ENCODE results near the gene PCSK6.

Gene PCSK6

GRCh38 chr15:101256757-101257156, 232.8 kb downstream of the PCSK6 start:
- TF ChIP-seq, protein P1, sequence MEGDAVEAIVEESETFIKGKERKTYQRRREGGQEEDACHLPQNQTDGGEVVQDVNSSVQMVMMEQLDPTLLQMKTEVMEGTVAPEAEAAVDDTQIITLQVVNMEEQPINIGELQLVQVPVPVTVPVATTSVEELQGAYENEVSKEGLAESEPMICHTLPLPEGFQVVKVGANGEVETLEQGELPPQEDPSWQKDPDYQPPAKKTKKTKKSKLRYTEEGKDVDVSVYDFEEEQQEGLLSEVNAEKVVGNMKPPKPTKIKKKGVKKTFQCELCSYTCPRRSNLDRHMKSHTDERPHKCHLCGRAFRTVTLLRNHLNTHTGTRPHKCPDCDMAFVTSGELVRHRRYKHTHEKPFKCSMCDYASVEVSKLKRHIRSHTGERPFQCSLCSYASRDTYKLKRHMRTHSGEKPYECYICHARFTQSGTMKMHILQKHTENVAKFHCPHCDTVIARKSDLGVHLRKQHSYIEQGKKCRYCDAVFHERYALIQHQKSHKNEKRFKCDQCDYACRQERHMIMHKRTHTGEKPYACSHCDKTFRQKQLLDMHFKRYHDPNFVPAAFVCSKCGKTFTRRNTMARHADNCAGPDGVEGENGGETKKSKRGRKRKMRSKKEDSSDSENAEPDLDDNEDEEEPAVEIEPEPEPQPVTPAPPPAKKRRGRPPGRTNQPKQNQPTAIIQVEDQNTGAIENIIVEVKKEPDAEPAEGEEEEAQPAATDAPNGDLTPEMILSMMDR (IDR thresholded peaks at IDR 0.05): peak; percentile 42; the same call in 1 of the 2 replicates

GRCh38 chr15:101255615-101256241, 233.8 kb downstream of the PCSK6 start:
- TF ChIP-seq, protein P1 (IDR thresholded peaks at IDR 0.05): no peak

DNA sequence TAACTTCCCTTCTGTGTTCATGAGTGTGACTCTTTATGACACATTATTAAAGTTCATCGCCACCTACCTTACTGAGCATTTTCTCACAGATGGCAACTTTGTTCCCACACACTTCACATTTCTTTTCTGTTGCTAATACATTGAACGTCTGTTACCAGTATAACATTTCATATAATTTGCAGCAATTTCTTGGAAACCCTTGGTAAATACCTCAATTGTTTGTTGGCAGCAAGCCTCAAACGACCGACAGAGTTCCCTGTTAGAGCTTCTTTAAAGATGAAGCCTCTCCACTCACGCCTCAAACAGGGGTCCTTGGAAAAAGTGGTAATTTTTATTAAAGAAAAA, 234.5 kb downstream of the PCSK6 start:
- TF ChIP-seq, protein P1 (IDR thresholded peaks at IDR 0.05): no peak

DNA sequence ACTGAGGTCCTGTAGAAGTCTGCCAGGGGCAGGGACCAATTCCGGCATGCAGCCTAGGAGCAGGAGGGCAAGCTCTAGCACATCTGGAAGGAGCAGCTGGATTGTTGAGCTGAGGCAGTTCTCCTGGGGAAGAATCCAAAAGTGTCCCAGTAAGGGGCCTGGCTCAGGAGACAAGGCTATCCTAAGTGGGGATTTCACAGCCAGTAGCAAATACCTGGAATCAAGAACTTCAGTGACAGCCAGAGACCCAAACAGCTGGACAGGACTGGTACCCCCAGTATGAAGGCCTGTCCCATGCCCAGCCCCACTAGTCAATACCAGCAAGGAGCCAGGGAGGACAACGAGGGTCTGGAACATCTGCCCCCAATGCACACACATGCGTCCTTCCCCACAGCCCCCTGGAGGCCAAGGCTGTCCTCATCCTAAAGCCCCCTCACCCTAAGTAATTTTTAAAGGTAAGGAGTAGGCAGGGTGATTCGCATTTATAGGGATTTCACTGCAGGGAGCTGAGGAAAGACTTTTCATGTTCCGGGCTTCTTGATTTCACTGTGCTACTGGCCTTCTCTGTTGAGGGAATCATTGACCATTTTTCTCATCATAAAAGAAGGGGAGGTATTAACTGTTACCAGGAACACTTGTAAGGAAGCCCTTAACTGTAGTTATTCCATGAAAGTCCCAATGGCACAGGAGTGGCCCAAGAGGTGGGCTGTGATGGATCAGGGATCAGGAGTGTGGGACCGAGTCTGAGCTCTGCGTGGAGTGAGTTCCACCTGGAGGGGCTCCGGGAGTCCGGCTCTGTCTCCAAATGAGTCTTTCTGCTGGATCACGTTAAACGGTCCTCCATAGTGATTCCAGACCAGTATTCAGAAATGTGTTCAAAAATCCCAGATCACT, 235.1 kb downstream of the PCSK6 start:
- TF ChIP-seq, protein P1 (IDR thresholded peaks at IDR 0.05): no peak

Measured in LNCAP (cell line).